ELF-1 (cell line): ENCODE results near the gene HPS1.
"Not testable (repeated sequence)": the region's sequence is repeated elsewhere in the genome, so short reads cannot be mapped to it uniquely, and the experiment has no call there.

ENCODE experiments used
- DNase-seq: peaks from one replicate; pipeline ENCODE4 v3.0.0-alpha.2; 2016; ENCODE audit warnings: low read depth, low spot score

Gene HPS1

GRCh38 chr10:98389398-98389797 is 57.3 kb downstream of the HPS1 start:
- DNase-seq, result no peak

- DNase-seq, result peak; percentile 38
Observed at GRCh38 chr10:98388101-98388655, 58.6 kb downstream of the HPS1 start.

DNA sequence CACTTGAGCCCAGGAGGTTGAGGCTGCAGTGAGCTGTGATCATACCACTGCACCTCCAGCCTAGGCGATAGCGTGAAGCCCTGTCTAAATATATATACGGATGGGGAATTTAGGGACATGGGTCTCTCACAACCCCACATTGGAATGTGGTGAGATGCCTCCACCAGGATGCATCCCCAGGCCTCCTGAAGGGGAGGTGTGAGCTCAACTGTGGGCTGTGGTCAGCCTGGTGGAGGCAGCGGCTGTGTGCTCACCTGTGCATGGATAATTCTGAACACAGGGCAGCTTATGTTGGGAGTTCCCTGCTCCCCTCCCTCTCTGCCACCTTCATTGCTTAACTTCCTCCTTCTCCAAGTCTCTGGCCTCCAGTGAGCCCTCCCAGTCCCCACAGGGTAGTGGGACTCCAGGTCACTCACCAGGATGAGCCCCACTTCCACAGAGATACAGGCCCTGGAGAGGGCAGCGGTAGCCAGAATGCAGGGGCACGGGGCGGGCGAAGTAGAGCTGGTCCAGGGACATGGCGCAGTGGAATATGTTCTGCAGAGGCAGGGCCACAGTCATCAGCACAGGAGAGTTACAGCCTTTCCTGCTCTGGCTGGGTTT is 62.1 kb downstream of the HPS1 start:
- DNase-seq, result no peak

- no peak for DNase-seq
Observed at GRCh38 chr10:98383869-98384268, 62.9 kb downstream of the HPS1 start.

DNA sequence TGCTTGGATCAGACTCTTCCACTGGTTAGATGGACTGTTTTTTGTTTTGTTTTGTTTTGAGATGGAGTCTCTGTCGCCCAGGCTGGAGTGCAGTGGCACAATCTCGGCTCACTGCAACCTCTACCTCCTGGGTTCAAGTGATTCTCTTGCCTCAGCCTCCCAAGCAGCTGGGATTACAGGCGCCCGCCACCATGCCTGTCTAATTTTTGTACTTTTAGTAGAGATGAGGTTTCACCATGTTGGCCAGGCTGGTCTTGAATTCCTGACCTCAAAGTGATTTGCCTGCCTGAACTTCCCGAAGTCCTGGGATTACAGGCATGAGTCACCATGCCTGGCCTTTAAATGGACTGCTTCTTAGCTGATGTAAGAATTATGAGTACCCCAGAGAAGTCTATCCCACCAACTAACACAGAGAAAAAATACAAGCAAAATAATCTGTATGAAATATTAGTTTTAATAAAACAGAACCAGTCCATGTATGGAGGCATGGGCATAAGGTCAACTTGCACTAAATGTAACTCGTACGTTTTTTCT is 63.5 kb downstream of the HPS1 start:
- not testable (repeated sequence) for DNase-seq

DNA sequence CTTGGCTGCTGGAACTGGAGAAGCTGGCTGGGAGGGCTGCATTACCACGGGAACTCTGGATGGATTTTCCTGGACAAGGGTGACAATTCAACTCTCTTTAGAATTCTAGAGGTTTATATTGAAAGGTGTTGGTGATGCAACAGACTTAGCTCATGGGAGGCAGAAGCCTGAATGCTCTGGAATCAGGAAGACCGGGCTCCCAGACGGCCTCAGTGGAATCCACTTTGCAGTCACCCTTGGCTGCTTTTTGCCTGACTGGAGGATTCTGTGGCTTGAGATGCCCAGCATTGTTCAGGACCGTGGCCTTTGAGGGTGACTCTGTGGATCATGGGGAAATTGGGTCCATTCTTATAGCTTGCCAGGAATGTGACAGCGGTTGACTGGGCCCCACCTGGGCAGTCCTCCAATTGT is 64.0 kb downstream of the HPS1 start:
- no peak for DNase-seq

- DNase-seq, result peak; percentile 80
Observed at GRCh38 chr10:98380493-98381339, 66.0 kb downstream of the HPS1 start.

DNA sequence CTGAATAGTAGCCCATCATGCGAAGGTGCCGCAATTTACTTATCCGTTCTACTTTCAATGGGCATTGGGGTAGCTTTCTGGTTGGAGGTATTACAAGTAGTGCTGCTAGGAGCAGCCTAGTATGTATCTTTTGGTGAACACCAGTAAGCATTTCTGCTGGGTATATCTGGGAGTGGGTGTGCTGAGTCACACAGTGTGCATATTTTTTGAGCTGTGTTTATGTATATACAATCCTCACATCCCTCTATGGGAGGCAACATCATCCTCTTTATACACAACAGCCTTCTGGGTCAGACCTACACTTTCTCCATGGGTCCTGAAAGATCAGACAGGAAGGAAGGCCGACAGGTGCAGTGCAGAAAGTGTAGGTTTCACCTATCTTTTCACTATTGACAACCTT is 68.0 kb downstream of the HPS1 start:
- no peak for DNase-seq

DNA sequence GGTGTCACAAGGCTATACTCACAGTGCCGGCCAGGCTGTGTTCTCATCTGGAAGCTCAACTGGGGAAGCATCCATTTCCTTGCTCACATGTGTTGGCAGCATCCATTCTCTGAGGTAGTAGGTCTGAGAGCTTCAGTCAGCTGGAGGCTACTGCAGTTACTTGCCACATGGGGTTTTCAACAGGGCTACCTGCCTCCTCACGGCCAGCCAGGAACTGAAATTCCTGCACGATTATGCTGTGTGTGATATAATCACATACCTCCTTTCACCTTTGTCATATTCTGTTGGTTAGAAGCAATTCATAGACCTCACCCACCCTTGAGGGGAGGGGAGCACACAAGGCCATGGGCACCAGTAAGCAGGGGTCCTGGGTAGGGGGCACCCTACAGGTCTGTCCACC is 69.2 kb downstream of the HPS1 start:
- no peak for DNase-seq

GRCh38 chr10:98377001-98377400 is 69.7 kb downstream of the HPS1 start:
- no peak for DNase-seq

DNA sequence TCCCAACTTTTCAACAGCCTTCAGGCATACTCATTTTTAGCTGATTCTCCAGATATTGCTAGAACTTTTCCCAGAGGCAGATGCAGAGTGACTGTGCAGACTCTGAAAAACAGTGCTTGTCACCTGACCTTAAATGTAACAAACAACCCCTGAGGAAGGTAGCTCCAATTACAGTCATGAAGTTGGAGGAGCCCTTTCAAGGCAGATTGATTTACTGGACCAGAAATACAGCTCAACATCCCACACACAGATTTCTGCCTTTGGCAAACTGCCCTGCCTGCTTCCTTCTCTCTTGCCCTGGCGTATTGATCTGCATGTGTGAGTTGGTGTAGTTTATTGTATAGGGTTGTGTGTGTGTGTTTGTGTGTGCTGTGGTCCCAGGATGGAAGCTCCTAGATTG is 70.2 kb downstream of the HPS1 start:
- no peak for DNase-seq

DNA sequence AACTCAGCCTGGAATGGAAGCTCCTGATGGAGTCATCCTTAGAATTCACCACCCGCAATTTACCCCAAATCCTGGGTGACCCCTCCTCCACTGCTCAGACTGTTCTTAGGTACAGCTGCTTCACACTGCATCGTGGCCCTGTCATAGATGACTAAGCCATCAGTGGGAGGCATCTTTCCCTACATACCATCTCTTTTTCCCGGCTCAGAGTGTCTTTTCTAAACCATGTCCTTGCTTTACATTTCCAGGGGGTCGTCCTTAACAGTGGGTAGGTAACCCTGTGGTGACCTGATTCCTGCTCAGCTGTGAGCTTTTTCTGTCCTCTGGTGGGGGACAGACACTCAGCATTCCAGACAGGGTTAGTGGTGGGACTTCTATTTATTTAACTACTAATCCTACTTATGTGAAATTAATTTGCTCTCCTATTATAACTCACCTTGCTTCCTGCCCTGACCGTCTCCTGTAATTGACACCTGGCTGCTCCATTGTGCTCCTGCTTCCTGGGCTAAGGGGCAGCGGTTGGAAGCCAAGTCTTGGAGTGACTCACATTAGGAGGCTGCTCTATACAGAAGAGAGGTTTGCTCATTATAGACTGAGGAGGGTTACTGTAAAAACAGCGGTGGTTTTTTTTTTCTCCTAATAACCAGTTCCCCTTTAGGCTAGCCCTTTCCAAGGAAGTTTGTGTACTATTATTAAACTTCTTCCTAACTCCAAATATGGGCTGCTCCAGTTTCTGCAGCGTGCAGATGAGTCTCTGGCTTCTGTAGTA is 72.3 kb downstream of the HPS1 start:
- no peak for DNase-seq

- peak; percentile 67 for DNase-seq
Observed at GRCh38 chr10:98373260-98374040, 73.3 kb downstream of the HPS1 start.

DNA sequence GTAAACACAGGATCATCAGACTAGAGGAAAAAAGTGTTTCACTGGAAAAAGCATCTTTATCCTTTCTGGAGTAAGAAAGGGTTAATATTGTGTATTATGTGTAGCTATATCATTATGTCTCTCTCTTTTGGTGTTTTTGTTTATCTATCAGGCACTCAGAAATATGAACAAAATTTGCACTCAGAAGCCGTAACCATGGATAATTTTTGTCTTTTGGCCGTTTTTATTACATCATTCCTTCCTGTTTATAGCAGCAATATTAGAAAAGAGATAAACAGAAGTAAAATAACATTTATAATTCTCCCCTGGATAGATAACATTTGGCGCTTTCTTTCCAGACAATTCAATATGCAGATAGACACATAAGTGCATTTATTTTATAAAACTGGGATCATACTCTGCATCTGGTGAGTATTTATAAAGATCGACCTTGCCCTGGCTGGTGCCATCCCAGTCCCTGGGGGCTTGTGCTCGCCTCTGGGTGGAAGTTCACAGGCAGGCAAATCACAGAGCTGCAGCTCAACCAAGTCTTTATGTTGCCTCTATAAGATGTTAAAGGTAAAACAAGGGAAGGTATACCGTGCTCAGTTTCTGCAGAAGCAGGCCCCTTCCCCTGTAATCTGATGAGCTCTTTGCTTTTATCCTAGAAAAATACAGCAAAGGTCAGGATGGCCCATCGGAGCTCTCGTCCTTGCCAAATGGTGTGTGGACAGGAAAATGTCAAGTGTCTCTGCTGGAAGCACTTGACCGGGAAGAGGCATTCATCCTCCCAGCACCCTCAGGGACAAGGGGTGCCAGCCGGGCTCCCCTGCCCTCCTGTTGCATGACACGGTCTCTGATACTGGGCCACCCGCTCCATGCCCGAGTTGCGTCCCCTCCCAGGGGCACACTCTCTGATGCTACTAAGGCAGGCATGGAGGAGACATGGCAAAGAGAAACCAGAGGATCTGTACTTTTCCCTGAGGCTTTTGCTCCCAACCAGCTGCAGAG is 75.6 kb downstream of the HPS1 start:
- no peak for DNase-seq

GRCh38 chr10:98369801-98370200 is 76.9 kb downstream of the HPS1 start:
- no peak for DNase-seq

GRCh38 chr10:98368644-98369043 is 78.1 kb downstream of the HPS1 start:
- DNase-seq, result no peak

DNA sequence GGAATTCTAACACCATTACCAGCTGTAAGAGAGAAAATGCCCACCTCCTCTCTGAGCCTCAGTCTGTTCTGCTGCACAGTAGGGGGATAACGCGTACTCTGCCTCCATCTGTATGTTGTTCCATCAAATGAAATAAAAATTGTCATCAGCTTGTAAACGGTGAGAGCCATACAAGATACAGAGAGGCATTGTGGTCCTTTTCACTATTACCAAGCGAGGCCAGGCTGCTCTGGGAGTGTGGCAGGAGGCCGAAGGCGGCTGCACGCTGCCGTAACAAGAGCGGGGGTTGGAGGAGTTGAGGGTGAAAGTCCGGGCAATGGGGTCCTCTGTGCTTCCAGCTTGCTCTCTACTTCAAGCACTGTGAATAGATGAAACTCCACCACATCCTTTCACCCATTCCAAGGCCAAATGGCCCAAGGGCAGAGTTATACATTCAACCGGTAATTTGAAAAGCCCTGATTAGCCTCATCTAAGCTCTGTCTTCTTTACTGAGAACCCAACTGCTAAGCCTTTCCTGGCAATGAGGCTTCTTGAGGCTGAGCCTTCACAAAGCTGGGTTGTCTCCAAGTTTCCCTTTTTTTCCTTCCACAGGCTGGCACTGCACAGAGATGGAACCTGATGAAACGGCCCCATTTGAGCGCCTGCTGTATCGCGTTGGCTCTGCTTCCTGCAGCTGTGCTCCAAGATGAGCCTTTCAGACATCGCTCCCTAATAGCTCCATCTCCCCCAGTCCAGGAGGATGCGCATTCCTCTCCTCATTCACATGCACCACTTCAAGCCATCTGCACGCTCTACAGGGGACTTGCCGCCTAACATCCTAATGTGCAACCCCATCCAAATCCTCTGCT is 78.9 kb downstream of the HPS1 start:
- DNase-seq, result peak; percentile 31
